Epithelial cell of esophagus (primary cell): ENCODE measurements around the gene STAT4.

Experiments
- DNase-seq: peaks from one replicate; pipeline ENCODE4 v3.0.0; 2010; ENCODE audit warnings: low read depth
- H3K4me3 ChIP-seq: 2 replicates; pipeline ENCODE4 v1.5.1; 2011; ENCODE audit warnings: mild to moderate bottlenecking, low read length, control low read depth
- CTCF ChIP-seq: IDR thresholded peaks from 2 replicates; pipeline ENCODE4 v1.5.1; 2011; ENCODE audit warnings: low read depth, mild to moderate bottlenecking, low read length, control low read depth, inconsistent platforms; ENCODE audit not compliant: insufficient read depth; ENCODE audit errors: missing control alignments

Gene STAT4

GRCh38 chr2:191043438-191043837, 107.4 kb downstream of the STAT4 start:
- peak; percentile 62 for DNase-seq
- TF ChIP-seq CTCF, result no peak
- H3K4me3 ChIP-seq, result no peak overlapping the region

GRCh38 chr2:191041418-191042161, 109.2 kb downstream of the STAT4 start:
- peak; percentile 56 for DNase-seq
- no peak for TF ChIP-seq CTCF
- no peak overlapping the region for H3K4me3 ChIP-seq

- no peak for TF ChIP-seq CTCF
- DNase-seq, result no peak
- no peak overlapping the region for H3K4me3 ChIP-seq
These were observed 111.2 kb downstream of the STAT4 start for GRCh38 chr2:191039616-191040015.

- no peak for DNase-seq
- H3K4me3 ChIP-seq, result no peak overlapping the region
- TF ChIP-seq CTCF, result no peak
These were observed 112.1 kb downstream of the STAT4 start for GRCh38 chr2:191038741-191039140.

- no peak overlapping the region for H3K4me3 ChIP-seq
- TF ChIP-seq CTCF, result no peak
- DNase-seq, result peak; percentile 73
These were observed 112.5 kb downstream of the STAT4 start for GRCh38 chr2:191038241-191038725.

GRCh38 chr2:191037351-191037750, 113.4 kb downstream of the STAT4 start:
- TF ChIP-seq CTCF, result no peak
- no peak overlapping the region for H3K4me3 ChIP-seq
- DNase-seq, result no peak

- DNase-seq, result no peak
- TF ChIP-seq CTCF, result no peak
- no peak overlapping the region for H3K4me3 ChIP-seq
These were observed 114.4 kb downstream of the STAT4 start for GRCh38 chr2:191036363-191036762.
